ENCODE measurements around the gene NOC2L. TPM values are rescaled to one million over a fixed set of nuclear protein-coding genes. Genes with fewer than 3 reads are reported as not detected.

Gene NOC2L
- total RNA-seq, 1 experiment from 2014 or later = 130 TPM

DNA sequence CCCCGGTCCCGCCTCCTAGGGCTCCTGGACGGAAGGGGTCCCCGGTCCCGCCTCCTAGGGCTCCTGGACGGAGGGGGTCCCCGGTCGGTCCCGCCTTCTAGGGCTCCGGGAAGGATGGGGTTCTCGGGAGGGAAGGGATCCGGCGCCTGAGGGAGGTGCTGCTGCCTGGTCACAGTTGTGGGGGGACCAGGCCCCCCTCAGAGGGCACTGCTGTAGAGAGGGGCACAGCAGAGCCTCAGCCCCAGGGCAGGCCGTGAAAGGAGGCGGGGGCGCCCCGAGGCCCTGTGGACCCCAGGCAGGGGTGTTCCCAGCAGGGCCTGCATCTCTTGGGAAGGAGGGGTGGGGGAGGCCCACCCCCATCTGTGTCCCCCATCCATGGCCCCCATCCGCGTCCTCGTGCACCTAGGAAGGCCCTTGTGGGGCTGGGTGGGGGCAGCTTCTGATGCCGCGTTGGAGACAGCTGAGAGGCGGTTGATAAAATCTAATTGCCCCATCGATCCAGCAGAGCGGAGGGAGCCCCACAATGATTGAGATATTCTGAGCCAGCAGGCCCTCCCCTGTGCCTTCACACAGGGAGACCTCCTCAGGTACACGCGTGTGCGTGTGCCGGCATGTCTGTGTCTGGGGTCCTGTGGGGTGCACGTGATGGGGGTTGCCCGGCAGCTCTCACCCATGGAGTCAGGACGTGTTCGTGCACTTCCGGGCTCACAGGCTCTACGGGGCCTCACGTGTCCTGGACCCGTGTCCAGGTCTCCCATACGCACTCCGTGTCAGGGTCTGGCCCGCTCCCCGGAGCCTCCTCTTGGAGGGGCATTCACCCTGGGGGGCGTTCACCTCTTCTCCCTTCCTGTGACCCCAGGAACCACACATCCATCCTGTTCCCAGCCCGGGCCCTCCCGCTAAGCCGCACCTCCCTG, 22.4 kb downstream of the NOC2L start:
- Histone ChIP-seq H3K79me1 (ENCODE audit: insufficient read depth, low read depth, low read length, poor library complexity, severe bottlenecking) (no peaks in the 10 kb centered on the region), H3T11ph (ENCODE audit: low read length) (no peak overlapping the region), H3K4me2 (ENCODE audit: insufficient read depth, insufficient read length, low read length) (no peak overlapping the region), H4K20me1 (ENCODE audit: control insufficient read depth, insufficient read depth, insufficient read length) (no peaks in the 10 kb centered on the region), H2AK5ac (ENCODE audit: insufficient read length, low read length) (no peak overlapping the region), H3K18ac (ENCODE audit: insufficient read length, low read depth, low read length) (no peak overlapping the region), H3K23me2 (ENCODE audit: insufficient read length, low read depth, low read length, poor library complexity, severe bottlenecking) (peaks cover 3% of the 10 kb centered on the region), H2BK120ac (ENCODE audit: low read depth, low read length, poor library complexity, severe bottlenecking) (no peak overlapping the region), H4K5ac (ENCODE audit: insufficient read length, low read depth, low read length) (no peak overlapping the region), H2BK20ac (ENCODE audit: low read depth, low read length, poor library complexity, severe bottlenecking) (no peak overlapping the region), H4K91ac (ENCODE audit: insufficient read length, low read depth, low read length) (no peak overlapping the region), H3K27ac (ENCODE audit: insufficient read length, low read depth, low read length) (no peak overlapping the region), H3K9ac (ENCODE audit: extremely low read depth, insufficient read length, low read length) (no peak overlapping the region), H3K14ac (ENCODE audit: insufficient read depth, low read length) (no peak overlapping the region), H2BK5ac (ENCODE audit: insufficient read length, low read length) (no peak overlapping the region), H2AFZ (ENCODE audit: low read length) (no peak overlapping the region), H3K4ac (ENCODE audit: low read depth, low read length) (no peak overlapping the region), H3K79me2 (ENCODE audit: insufficient read depth, low read length) (no peaks in the 10 kb centered on the region), H3K56ac (ENCODE audit: insufficient read length, low read depth, low read length) (no peak overlapping the region), H3K4me1 (ENCODE audit: insufficient read depth, low read length) (no peaks in the 10 kb centered on the region), H3K9me3 (ENCODE audit: control insufficient read depth, low read depth, low read length) (no peaks in the 10 kb centered on the region), H4K8ac (replicated peaks; ENCODE audit: insufficient read length, low read depth, low read length) (no peak overlapping the region), H2BK15ac (ENCODE audit: low read depth, low read length) (no peak overlapping the region), H3K27me3 (ENCODE audit: insufficient read depth, low read length) (peaks cover 60% of the 10 kb centered on the region), H3K23ac (ENCODE audit: insufficient read length, low read depth, low read length) (no peak overlapping the region), H2BK12ac (ENCODE audit: insufficient read length, low read depth, low read length) (no peak overlapping the region)
- no peak for DNase-seq
- H3K9me3 Mint-ChIP-seq = no peaks in the 10 kb centered on the region
- WGBS (ENCODE audit: extremely low coverage, insufficient read length, low lambda C conversion rate) = no CpG with 5 or more reads among the region's 45 CpGs
- H3K27ac Mint-ChIP-seq = no peak overlapping the region
- H3K27me3 Mint-ChIP-seq (ENCODE audit: low read depth) = peaks cover 84% of the 10 kb centered on the region
- H3K36me3 Mint-ChIP-seq (ENCODE audit: insufficient read depth in 1 of 3, low read depth in 3 of 3) = peaks cover 0 to 2% (median under 1%) of the 10 kb centered on the region in 3 experiments; a peak in 2 of 7 replicates
- peaks cover 9 to 48% of the 10 kb centered on the region in 2 experiments for H3K4me1 Mint-ChIP-seq
- TF ChIP-seq, protein P1, sequence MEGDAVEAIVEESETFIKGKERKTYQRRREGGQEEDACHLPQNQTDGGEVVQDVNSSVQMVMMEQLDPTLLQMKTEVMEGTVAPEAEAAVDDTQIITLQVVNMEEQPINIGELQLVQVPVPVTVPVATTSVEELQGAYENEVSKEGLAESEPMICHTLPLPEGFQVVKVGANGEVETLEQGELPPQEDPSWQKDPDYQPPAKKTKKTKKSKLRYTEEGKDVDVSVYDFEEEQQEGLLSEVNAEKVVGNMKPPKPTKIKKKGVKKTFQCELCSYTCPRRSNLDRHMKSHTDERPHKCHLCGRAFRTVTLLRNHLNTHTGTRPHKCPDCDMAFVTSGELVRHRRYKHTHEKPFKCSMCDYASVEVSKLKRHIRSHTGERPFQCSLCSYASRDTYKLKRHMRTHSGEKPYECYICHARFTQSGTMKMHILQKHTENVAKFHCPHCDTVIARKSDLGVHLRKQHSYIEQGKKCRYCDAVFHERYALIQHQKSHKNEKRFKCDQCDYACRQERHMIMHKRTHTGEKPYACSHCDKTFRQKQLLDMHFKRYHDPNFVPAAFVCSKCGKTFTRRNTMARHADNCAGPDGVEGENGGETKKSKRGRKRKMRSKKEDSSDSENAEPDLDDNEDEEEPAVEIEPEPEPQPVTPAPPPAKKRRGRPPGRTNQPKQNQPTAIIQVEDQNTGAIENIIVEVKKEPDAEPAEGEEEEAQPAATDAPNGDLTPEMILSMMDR (conservative IDR thresholded peaks at IDR 0.05) = no peak
- H3K4me3 Mint-ChIP-seq = no peak overlapping the region; a peak in 1 of 5 replicates

All from H9 (cell line).